Sciatic nerve (tissue), 2 donors: ENCODE measurements around the gene LINC00237. TPM values are rescaled to one million over a fixed set of nuclear protein-coding genes. Genes with fewer than 3 reads are reported as not detected.

ENCODE experiments used
- ATAC-seq: fragments of 200-7000 bp; cut with Tn5 transposase; one replicate; pipeline ENCODE4 v1.9.1; 2020; ENCODE audit warnings: mild to moderate bottlenecking, moderate library complexity
- DNase-seq: peaks from one replicate; pipeline ENCODE4 v3.0.0-alpha.2; 2020; ENCODE audit warnings: low spot score
- intact Hi-C: fragments of 100-400 bp; cut with DNase I; formaldehyde crosslinking; loops from one replicate; pipeline ENCODE4 v1.14.2; 2022
- total RNA-seq: library from RNA; stranded (reverse); fragmentation: NEBNext Ultra II Directional; extraction: Animal tissue kit (Norgen Biotek cat#: 25700); gene quantifications from one replicate; pipeline ENCODE4 v1.2.1, GENCODE V29; 2021
- donor health status: DM: no; HTN: no; CAD: no.
- donor health status: DM: no; HTN: no; CAD: no.

LINC00237 gene
- not detected for total RNA-seq

- intact Hi-C loops = no loop called here
- ATAC-seq = no peak
- no peak for DNase-seq
Measured at GRCh38 chr20:21106171-21107017, at the start of gene LINC00237. Gene LINC00237, minus strand, starts transcription at chr20:21106358.

GRCh38 chr20:21155268-21155667 lies 49.1 kb upstream of the LINC00237 start:
- intact Hi-C loops = no loop called here
- no peak for DNase-seq

GRCh38 chr20:21154692-21155091 lies 48.5 kb upstream of the LINC00237 start:
- ATAC-seq (no peak), DNase-seq (no peak)
- intact Hi-C loops = no loop called here

More at GRCh38 chr20:21155268-21155667, 49.1 kb upstream of the LINC00237 start:
- no peak for ATAC-seq

- ATAC-seq (no peak), DNase-seq (no peak)
- intact Hi-C loops = no loop called here
Measured at GRCh38 chr20:21151791-21152190, 45.6 kb upstream of the LINC00237 start.

- DNase-seq = no peak
- intact Hi-C loops = no loop called here
- no peak for ATAC-seq
Measured at GRCh38 chr20:21149344-21149743, 43.2 kb upstream of the LINC00237 start.

GRCh38 chr20:21147593-21147992 lies 41.4 kb upstream of the LINC00237 start:
- intact Hi-C loops = no loop called here
- ATAC-seq = no peak

GRCh38 chr20:21146215-21146614 lies 40.1 kb upstream of the LINC00237 start:
- no peak for ATAC-seq
- intact Hi-C loops = no loop called here
- DNase-seq = no peak

More at GRCh38 chr20:21147593-21147992, 41.4 kb upstream of the LINC00237 start:
- no peak for DNase-seq

GRCh38 chr20:21145424-21145823 lies 39.3 kb upstream of the LINC00237 start:
- ATAC-seq = no peak
- intact Hi-C loops = no loop called here

GRCh38 chr20:21143194-21143890 lies 37.2 kb upstream of the LINC00237 start:
- ATAC-seq (no peak), DNase-seq (no peak)
- intact Hi-C loops = no loop called here

More at GRCh38 chr20:21145424-21145823, 39.3 kb upstream of the LINC00237 start:
- DNase-seq = no peak

- no peak for ATAC-seq
- intact Hi-C loops = no loop called here
Measured at GRCh38 chr20:21141825-21142224, 35.7 kb upstream of the LINC00237 start.

GRCh38 chr20:21139881-21140566 lies 33.9 kb upstream of the LINC00237 start:
- DNase-seq = no peak
- intact Hi-C loops = no loop called here

More at GRCh38 chr20:21141825-21142224, 35.7 kb upstream of the LINC00237 start:
- no peak for DNase-seq

GRCh38 chr20:21137078-21137477 lies 30.9 kb upstream of the LINC00237 start:
- intact Hi-C loops = no loop called here
- no peak for ATAC-seq
- DNase-seq = no peak

More at GRCh38 chr20:21139881-21140566, 33.9 kb upstream of the LINC00237 start:
- ATAC-seq = no peak

- DNase-seq = no peak
- intact Hi-C loops = no loop called here
- ATAC-seq = no peak
Measured at GRCh38 chr20:21136015-21136732, 30.0 kb upstream of the LINC00237 start.

- intact Hi-C loops = no loop called here
- ATAC-seq (no peak), DNase-seq (no peak)
Measured at GRCh38 chr20:21134883-21135493, 28.8 kb upstream of the LINC00237 start.

- no peak for ATAC-seq
- intact Hi-C loops = no loop called here
- DNase-seq = no peak
Measured at GRCh38 chr20:21133917-21134622, 27.9 kb upstream of the LINC00237 start.

GRCh38 chr20:21133404-21133803 lies 27.2 kb upstream of the LINC00237 start:
- intact Hi-C loops = no loop called here
- no peak for DNase-seq

GRCh38 chr20:21129861-21130260 lies 23.7 kb upstream of the LINC00237 start:
- ATAC-seq = no peak
- intact Hi-C loops = no loop called here
- DNase-seq = no peak

More at GRCh38 chr20:21133404-21133803, 27.2 kb upstream of the LINC00237 start:
- no peak for ATAC-seq
